WTC11 (cell line): ENCODE measurements around the gene STYXL2. TPM values are rescaled to one million over a fixed set of nuclear protein-coding genes. Genes with fewer than 3 reads are reported as not detected.

Source experiments
- ATAC-seq: fragments of 200-7000 bp; cut with Tn5 transposase; 2 replicates; pipeline ENCODE4 v1.10.0; 2021; ENCODE audit warnings: mild to moderate bottlenecking, moderate library complexity
- CTCF ChIA-PET: fragments of 300-600 bp; sonication (Branson Sonifier 250); formaldehyde crosslinking; loops from one replicate; lab custom pipeline; 2021; ENCODE audit warnings: antibody characterized with exemption; lab: Charles Lee
- POLR2A ChIA-PET: fragments of 350-600 bp; sonication (Branson Sonifier 250); formaldehyde crosslinking; loops from one replicate; lab custom pipeline; 2021; ENCODE audit warnings: antibody characterized with exemption; lab: Charles Lee
- DNase-seq: peaks from one replicate; pipeline ENCODE4 v3.0.0; 2021; ENCODE audit warnings: low spot score
- H3K27ac Mint-ChIP-seq: 2 replicates; pipeline ENCODE4 v1.8.0; 2021; ENCODE audit warnings: mixed read lengths
- H3K27me3 Mint-ChIP-seq: 2 replicates; pipeline ENCODE4 v1.8.0; 2021; ENCODE audit warnings: low read depth, mild to moderate bottlenecking, moderate library complexity, mixed read lengths
- H3K36me3 Mint-ChIP-seq: 2 replicates; pipeline ENCODE4 v1.8.0; 2021; ENCODE audit warnings: mixed read lengths
- H3K4me1 Mint-ChIP-seq: 2 replicates; pipeline ENCODE4 v1.8.0; 2022; ENCODE audit warnings: mixed read lengths
- H3K4me3 Mint-ChIP-seq: 2 replicates; pipeline ENCODE4 v1.8.0; 2021; ENCODE audit warnings: mild to moderate bottlenecking, moderate library complexity, mixed read lengths
- H3K9me3 Mint-ChIP-seq: 2 replicates; pipeline ENCODE4 v1.8.0; 2021; ENCODE audit warnings: mixed read lengths
- ATF1 ChIP-seq: sonication (generic); formaldehyde crosslinking; IDR thresholded peaks from 2 replicates; pipeline ENCODE4 v1.8.1; 2023; ENCODE audit warnings: mild to moderate bottlenecking, moderate library complexity, missing genetic modification reagents
- ATF3 ChIP-seq: sonication (generic); formaldehyde crosslinking; conservative IDR thresholded peaks from 2 replicates; pipeline ENCODE4 v1.8.1; 2022; ENCODE audit warnings: mild to moderate bottlenecking, missing genetic modification reagents
- CBFB ChIP-seq: sonication (generic); formaldehyde crosslinking; IDR thresholded peaks from 2 replicates; pipeline ENCODE4 v1.8.1; 2022; ENCODE audit warnings: mild to moderate bottlenecking, low read depth, missing genetic modification reagents
- CREM ChIP-seq: sonication (generic); formaldehyde crosslinking; IDR thresholded peaks from 2 replicates; pipeline ENCODE4 v1.8.1; 2022; ENCODE audit warnings: mild to moderate bottlenecking, missing genetic modification reagents, moderate library complexity
- E2F5 ChIP-seq: sonication (generic); formaldehyde crosslinking; IDR thresholded peaks from 2 replicates; pipeline ENCODE4 v1.8.1; 2022; ENCODE audit warnings: mild to moderate bottlenecking, moderate library complexity, missing genetic modification reagents
- ETV6 ChIP-seq: sonication (generic); formaldehyde crosslinking; IDR thresholded peaks from 2 replicates; pipeline ENCODE4 v1.8.1; 2022; ENCODE audit warnings: mild to moderate bottlenecking, missing genetic modification reagents
- HMGXB4 ChIP-seq: sonication (generic); formaldehyde crosslinking; IDR thresholded peaks from 2 replicates; pipeline ENCODE4 v1.8.1; 2023; ENCODE audit warnings: mild to moderate bottlenecking, moderate library complexity, missing genetic modification reagents
- MAX ChIP-seq: sonication (generic); formaldehyde crosslinking; IDR thresholded peaks from 2 replicates; pipeline ENCODE4 v1.8.0; 2022; ENCODE audit warnings: mild to moderate bottlenecking, missing genetic modification reagents
- NR3C1 ChIP-seq: sonication (generic); formaldehyde crosslinking; conservative IDR thresholded peaks from 2 replicates; pipeline ENCODE4 v1.8.1; 2023; ENCODE audit warnings: low read depth, mild to moderate bottlenecking, missing genetic modification reagents
- PRDM15 ChIP-seq: sonication (generic); formaldehyde crosslinking; IDR thresholded peaks from 2 replicates; pipeline ENCODE4 v1.8.0; 2022; ENCODE audit warnings: missing genetic modification reagents
- PRRX2 ChIP-seq: fragments of 250-450 bp; sonication (Bioruptor Pico); IDR thresholded peaks from 2 replicates; pipeline ENCODE4 v1.8.0; 2021; ENCODE audit warnings: mild to moderate bottlenecking
- TEAD4 ChIP-seq: sonication (generic); formaldehyde crosslinking; IDR thresholded peaks from 2 replicates; pipeline ENCODE4 v1.8.0; 2022; ENCODE audit warnings: mild to moderate bottlenecking, missing genetic modification reagents
- ZBTB21 ChIP-seq: sonication (generic); formaldehyde crosslinking; IDR thresholded peaks from 2 replicates; pipeline ENCODE4 v1.8.1; 2023; ENCODE audit warnings: mild to moderate bottlenecking, missing genetic modification reagents, borderline replicate concordance
- ZNF121 ChIP-seq: sonication (generic); formaldehyde crosslinking; IDR thresholded peaks from 2 replicates; pipeline ENCODE4 v1.8.0; 2023; ENCODE audit warnings: missing genetic modification reagents
- ZNF671 ChIP-seq: fragments of 250-450 bp; sonication (Bioruptor Pico); IDR thresholded peaks from 2 replicates; pipeline ENCODE4 v1.8.0; 2021; ENCODE audit warnings: mild to moderate bottlenecking
- ZSCAN18 ChIP-seq: fragments of 250-450 bp; sonication (Bioruptor Pico); IDR thresholded peaks from 2 replicates; pipeline ENCODE4 v2.1.2; 2022; ENCODE audit warnings: mild to moderate bottlenecking, moderate library complexity
- total RNA-seq: library from RNA; stranded (reverse); gene quantifications from 3 replicates; pipeline ENCODE4 v1.2.3, GENCODE V29; 2021

The STYXL2 gene
- total RNA-seq, 1 experiment from 2014 or later, result 0.59 TPM

- H3K27ac Mint-ChIP-seq, result peak overlapping the region; percentile 51
- ChIA-PET POLR2A (interaction anchor here (0.8 to 1.5 kb wide), 2 partner anchors 41 to 99 kb away, joined by 4 to 7 read pairs; partner anchors contain the start of gene POU2F1), CTCF (interaction anchor here (0.6 to 2.2 kb wide), 6 partner anchors 29 to 1529 kb away, joined by 3 to 15 read pairs (median 3); partner anchors contain the start of gene POU2F1)
- peak; percentile 80 for ATAC-seq
- H3K27me3 Mint-ChIP-seq, result peaks cover 13% of the 10 kb centered on the region
- H3K4me3 Mint-ChIP-seq, result peak overlapping the region; percentile 83
- TF ChIP-seq HMGXB4 (CRISPR knock-in tag), result 0 out of 2 replicates have a peak, but pooled peaks have one; percentile 46
- TF ChIP-seq ZNF121, result 0 out of 2 replicates have a peak, but pooled peaks have one; percentile 18
- TF ChIP-seq TEAD4 (CRISPR knock-in tag), result no peak
- TF ChIP-seq ATF1 (CRISPR knock-in tag), result no peak
- no peak for TF ChIP-seq ATF3
- peak; percentile 75 for TF ChIP-seq ETV6 (CRISPR knock-in tag)
- 0 out of 2 replicates have a peak, but pooled peaks have one; percentile 78 for TF ChIP-seq NR3C1 (CRISPR knock-in tag)
- TF ChIP-seq CREM, result no peak
- TF ChIP-seq PRRX2, result no peak
- TF ChIP-seq ZNF671 (CRISPR knock-in tag), result no peak
- peak; percentile 55; the same call in 1 of the 2 replicates for TF ChIP-seq CBFB (CRISPR knock-in tag)
- TF ChIP-seq MAX (CRISPR knock-in tag), result peak; percentile 71
- peak; percentile 19; the same call in 1 of the 2 replicates for TF ChIP-seq E2F5
- TF ChIP-seq PRDM15, result peak; percentile 28; the same call in 1 of the 2 replicates
- 0 out of 2 replicates have a peak, but pooled peaks have one; percentile 19 for TF ChIP-seq ZBTB21 (CRISPR knock-in tag)
- 0 out of 2 replicates have a peak, but pooled peaks have one; percentile 22 for TF ChIP-seq ZSCAN18 (CRISPR knock-in tag)
- no peaks in the 10 kb centered on the region for H3K9me3 Mint-ChIP-seq
- DNase-seq, result peak; percentile 58
- H3K36me3 Mint-ChIP-seq, result no peaks in the 10 kb centered on the region
- peaks cover 50% of the 10 kb centered on the region for H3K4me1 Mint-ChIP-seq
Measured at GRCh38 chr1:167121375-167122120, 27.7 kb downstream of the STYXL2 start.
